DMS 273 (cell line): ENCODE results near the gene TFB1M.

Experiments used
- DNase-seq: peaks from one replicate; lab custom pipeline; 2025; ENCODE audit not compliant: unreplicated experiment; lab: John Stamatoyannopoulos, UW

Gene TFB1M

DNA sequence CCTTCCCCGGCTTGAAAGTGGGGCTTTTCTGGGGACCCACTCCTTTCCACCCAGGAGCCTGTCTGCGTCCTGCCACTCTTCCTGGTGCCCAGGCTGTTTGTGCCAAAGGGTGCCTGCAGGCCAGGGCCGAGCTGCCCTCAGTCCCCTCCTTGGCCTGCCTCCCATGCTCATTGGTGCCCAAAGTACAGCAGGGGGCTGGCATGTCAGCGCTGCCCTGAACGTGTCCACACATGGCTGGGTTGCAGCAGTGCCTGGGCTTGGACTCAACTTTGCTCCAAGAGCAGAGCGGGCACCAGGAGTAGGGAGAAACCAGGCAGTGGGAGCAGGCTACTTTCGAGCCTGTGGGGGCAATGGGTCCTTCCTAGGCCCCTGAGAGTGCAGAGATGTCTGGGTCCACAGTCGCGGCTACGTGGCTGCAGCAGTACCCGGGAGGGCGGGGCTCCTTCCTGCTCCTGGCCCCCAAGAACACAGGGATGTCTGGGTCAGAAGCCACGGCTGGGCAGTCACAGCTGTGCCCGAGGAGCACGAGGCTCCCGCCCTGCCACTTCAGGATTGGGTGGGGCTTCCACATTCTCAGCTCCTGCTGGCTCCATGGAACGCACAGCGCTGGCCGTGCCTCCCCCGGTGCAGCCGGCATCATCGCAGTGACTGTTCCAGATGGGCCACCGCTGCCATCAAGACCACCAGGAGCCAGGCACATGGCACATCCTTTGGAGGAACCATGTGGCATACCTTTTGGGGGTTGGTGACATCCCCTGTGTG lies 100.5 kb downstream of the TFB1M start:
- DNase-seq: no peak

DNA sequence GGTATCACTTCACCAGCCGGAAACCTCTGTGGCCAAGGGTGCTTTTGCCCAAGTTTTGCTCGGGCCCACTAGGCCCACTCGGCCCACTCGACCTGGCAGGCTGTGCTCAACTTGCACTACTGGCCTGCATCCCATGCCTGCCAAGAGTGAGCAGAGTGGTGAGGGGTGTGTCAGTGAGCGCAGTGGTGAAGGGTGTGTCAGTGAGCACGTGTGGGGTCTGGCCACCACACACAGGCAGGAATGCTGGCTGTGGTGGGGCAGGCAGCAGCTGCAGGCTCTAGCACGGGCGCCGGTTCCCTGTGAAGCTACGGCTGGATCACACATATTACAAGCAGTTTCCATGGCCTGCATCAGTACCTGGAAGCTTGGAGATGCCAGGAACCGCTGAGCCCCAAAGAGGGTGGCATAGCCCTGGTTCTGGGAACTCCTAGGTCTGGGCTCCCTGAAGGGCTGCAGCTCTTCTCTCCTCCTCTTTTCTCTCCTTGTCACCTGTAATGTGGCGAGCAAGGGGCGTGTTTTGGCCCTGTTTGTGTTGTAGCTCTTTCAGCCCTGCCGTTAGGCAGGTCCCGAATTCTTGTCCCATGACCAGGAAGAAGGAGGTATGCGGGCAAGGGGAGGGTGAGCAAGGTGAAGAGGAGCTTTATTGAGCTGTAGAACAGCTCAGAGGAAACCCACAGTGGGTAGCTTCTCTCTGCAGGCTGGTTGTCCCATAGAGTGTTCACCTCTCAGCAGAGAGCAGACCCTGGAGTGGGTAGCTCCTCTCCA lies 101.5 kb downstream of the TFB1M start:
- no peak for DNase-seq

DNA sequence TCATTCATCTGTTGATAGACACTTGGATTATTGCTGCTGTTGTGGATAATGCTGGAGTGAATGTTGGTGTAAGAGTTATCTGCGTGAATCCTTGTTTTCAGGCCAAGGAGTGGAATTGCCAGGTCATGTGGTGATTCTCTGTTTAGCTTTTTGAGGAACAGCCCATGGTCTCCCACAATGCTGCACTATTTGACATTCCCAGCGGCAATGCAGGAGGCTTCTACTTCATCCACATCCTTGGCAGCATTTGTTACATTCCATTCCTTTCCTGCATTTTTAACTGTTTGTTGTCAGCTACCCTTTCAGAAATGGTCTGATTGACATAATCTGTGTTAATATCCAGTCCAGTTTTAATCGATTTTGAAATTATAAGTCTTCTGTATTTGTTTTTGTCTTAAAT lies 102.2 kb downstream of the TFB1M start:
- DNase-seq: no peak

DNA sequence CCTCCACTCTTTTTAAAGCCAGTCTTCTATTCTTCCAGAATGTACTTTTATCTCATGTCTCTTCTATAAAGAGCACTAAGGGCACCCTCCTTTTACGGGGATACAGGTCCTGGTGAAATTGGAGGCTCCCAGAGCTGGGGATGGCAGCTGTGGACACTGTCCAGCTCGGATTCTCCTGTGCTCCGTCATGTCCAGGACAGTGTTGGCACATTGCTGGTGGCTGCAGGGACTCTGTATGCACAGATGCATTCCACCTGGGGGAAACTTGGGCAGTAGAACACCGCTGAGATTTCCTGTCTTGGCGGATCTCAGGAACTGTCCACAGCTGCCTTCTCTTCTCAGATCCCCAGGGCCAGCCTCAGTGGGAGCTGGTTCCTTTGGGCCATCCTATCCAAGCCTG lies 107.1 kb downstream of the TFB1M start:
- DNase-seq: no peak
